H4 (cell line): Measurements from ENCODE around the gene WASF1. TPM values are rescaled to one million over a fixed set of nuclear protein-coding genes. Genes with fewer than 3 reads are reported as not detected.
"Not testable (repeated sequence)": the region's sequence is repeated elsewhere in the genome, so short reads cannot be mapped to it uniquely, and the experiment has no call there.

Experiments
- DNase-seq: peaks from one replicate; pipeline ENCODE4 v3.0.0-alpha.2; 2015; ENCODE audit warnings: low spot score
- total RNA-seq: library from RNA; depleted of rRNA; stranded (reverse); fragments of >200 nt; shearing (Covaris generic); gene quantifications from 2 replicates; pipeline ENCODE4 v1.2.3, GENCODE V29; 2014; rRNA removed

WASF1 gene
- total RNA-seq, 1 experiment from 2014 or later = 15.1 TPM

- DNase-seq = no peak
These were observed 90.1 kb downstream of the WASF1 start for GRCh38 chr6:110089323-110089722.

- no peak for DNase-seq
These were observed 94.2 kb downstream of the WASF1 start for GRCh38 chr6:110085285-110085684.

GRCh38 chr6:110083875-110084585 lies 95.4 kb downstream of the WASF1 start:
- DNase-seq = no peak

GRCh38 chr6:110075406-110075805 lies 104.1 kb downstream of the WASF1 start:
- no peak for DNase-seq

GRCh38 chr6:110073474-110073873 lies 106.0 kb downstream of the WASF1 start:
- DNase-seq = not testable (repeated sequence)

GRCh38 chr6:110068592-110068967 lies 110.9 kb downstream of the WASF1 start:
- DNase-seq = no peak

- no peak for DNase-seq
These were observed 111.5 kb downstream of the WASF1 start for GRCh38 chr6:110067837-110068591.

- DNase-seq = no peak
These were observed 114.5 kb downstream of the WASF1 start for GRCh38 chr6:110064744-110065524.

GRCh38 chr6:110063594-110064263 lies 115.7 kb downstream of the WASF1 start:
- DNase-seq = no peak

- no peak for DNase-seq
These were observed 124.1 kb downstream of the WASF1 start for GRCh38 chr6:110055387-110055735.

GRCh38 chr6:110054664-110055386 lies 124.6 kb downstream of the WASF1 start:
- no peak for DNase-seq

- peak; percentile 35 for DNase-seq
These were observed 125.9 kb downstream of the WASF1 start for GRCh38 chr6:110053395-110054240.

- DNase-seq = no peak
These were observed 129.0 kb downstream of the WASF1 start for GRCh38 chr6:110050440-110050813.

Other genes starting within 250 kb of the WASF1 start
- not detected in 2 replicates for gene GPR6, start 201.4 kb downstream of the WASF1 start, total RNA-seq
- gene CDC40, start 757 bp upstream of the WASF1 start, total RNA-seq = 12.9 and 17.2 TPM in 2 replicates
- gene METTL24, start 178.7 kb upstream of the WASF1 start, total RNA-seq = 0.25 TPM in 1 of 2 replicates, not detected in the other
- 1.4 and 3.6 TPM in 2 replicates for gene DDO, start 235.9 kb upstream of the WASF1 start, total RNA-seq